Measurements from ENCODE around the gene SETX.

DNA sequence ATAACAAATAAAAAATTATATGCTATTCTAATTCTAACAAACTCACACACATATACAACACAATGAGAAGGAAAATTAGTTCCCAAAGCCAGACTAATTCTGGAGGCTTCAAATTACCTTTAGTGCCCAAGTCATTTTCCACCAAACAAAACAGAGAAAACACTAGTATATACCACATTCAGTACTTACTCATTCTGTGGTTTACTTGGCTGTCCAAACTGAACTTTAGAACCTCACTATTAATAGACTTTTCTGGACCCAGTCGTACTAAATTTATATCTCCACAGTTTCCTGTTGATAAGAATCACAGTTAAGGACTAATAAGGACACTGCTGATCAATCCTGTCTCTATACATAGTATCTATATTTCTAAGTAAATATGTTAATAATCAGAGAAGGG, 66.4 kb downstream of the SETX start:
- TF ChIP-seq, protein P1, sequence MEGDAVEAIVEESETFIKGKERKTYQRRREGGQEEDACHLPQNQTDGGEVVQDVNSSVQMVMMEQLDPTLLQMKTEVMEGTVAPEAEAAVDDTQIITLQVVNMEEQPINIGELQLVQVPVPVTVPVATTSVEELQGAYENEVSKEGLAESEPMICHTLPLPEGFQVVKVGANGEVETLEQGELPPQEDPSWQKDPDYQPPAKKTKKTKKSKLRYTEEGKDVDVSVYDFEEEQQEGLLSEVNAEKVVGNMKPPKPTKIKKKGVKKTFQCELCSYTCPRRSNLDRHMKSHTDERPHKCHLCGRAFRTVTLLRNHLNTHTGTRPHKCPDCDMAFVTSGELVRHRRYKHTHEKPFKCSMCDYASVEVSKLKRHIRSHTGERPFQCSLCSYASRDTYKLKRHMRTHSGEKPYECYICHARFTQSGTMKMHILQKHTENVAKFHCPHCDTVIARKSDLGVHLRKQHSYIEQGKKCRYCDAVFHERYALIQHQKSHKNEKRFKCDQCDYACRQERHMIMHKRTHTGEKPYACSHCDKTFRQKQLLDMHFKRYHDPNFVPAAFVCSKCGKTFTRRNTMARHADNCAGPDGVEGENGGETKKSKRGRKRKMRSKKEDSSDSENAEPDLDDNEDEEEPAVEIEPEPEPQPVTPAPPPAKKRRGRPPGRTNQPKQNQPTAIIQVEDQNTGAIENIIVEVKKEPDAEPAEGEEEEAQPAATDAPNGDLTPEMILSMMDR (IDR thresholded peaks at IDR 0.05) = no peak
- no peak for TF ChIP-seq POLR2AphosphoS5 (IDR thresholded peaks at IDR 0.05)
- no peak for TF ChIP-seq POLR2A (IDR thresholded peaks at IDR 0.05)

Data from breast epithelium (tissue), 3 donors.